Measurements from ENCODE around the gene VPS9D1. TPM values are rescaled to one million over a fixed set of nuclear protein-coding genes. Genes with fewer than 3 reads are reported as not detected.
"Not testable (repeated sequence)": the region's sequence is repeated elsewhere in the genome, so short reads cannot be mapped to it uniquely, and the experiment has no call there.

The VPS9D1 gene
- polyA plus RNA-seq, 1 donor from 2014 or later: 29.9 TPM

DNA sequence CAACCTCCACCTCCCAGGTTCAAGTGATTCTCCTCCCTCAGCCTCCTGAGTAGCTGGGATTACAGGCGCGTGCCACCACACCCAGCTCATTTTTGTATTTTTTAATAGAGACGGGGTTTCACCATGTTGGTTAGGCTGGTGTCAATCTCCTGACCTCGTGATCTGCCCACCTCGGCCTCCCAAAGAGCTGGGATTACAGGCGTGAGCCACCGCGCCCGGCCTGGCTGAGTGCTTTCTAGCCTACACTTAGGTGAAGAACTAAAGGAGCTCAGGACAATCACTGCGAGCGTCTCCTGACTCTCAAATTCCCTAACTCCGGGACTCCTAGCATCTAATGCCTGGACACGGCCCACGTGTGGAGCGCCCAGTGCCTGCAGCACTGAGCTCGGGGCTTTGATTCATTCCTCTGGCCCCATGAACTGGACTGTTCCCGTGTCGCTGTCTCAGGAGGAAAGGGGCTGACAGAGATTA is 21.0 kb downstream of the VPS9D1 start:
- not testable (repeated sequence) for H3K36me3 ChIP-seq (ENCODE audit: insufficient read depth, low read length); H3K79me2 ChIP-seq (replicated peaks; ENCODE audit: insufficient read depth, low read length); H3F3A ChIP-seq (ENCODE audit: insufficient read depth, low read length, poor library complexity, severe bottlenecking); H4K20me1 ChIP-seq (ENCODE audit: insufficient read depth); H3K27me3 ChIP-seq (ENCODE audit: insufficient read depth, low read depth, low read length); H3K9me2 ChIP-seq (ENCODE audit: insufficient read depth, low read length); H3K9me3 ChIP-seq (ENCODE audit: low read length); H2AFZ ChIP-seq (ENCODE audit: low read depth, low read length)
- H3K27ac ChIP-seq (ENCODE audit: low read length): peak overlapping the region; percentile 88
- peak overlapping the region; percentile 57 for H3K4me2 ChIP-seq (ENCODE audit: low read length)
- H3K4me3 ChIP-seq (ENCODE audit: low read length): peak overlapping the region; percentile 96
- H3K9ac ChIP-seq (ENCODE audit: low read length): peak overlapping the region; percentile 91

- not testable (repeated sequence) for H3K9me3 ChIP-seq (ENCODE audit: low read length); H3K27ac ChIP-seq (ENCODE audit: low read length); H3K4me3 ChIP-seq (ENCODE audit: low read length); H3K36me3 ChIP-seq (ENCODE audit: insufficient read depth, low read length); H3K4me2 ChIP-seq (ENCODE audit: low read length); H3K9ac ChIP-seq (ENCODE audit: low read length); H4K20me1 ChIP-seq (ENCODE audit: insufficient read depth); H3F3A ChIP-seq (ENCODE audit: insufficient read depth, low read length, poor library complexity, severe bottlenecking); H3K27me3 ChIP-seq (ENCODE audit: insufficient read depth, low read depth, low read length); H3K9me2 ChIP-seq (ENCODE audit: insufficient read depth, low read length); H3K79me2 ChIP-seq (replicated peaks; ENCODE audit: insufficient read depth, low read length); H2AFZ ChIP-seq (ENCODE audit: low read depth, low read length)
Observed at GRCh38 chr16:89698717-89699116, 22.0 kb downstream of the VPS9D1 start.

DNA sequence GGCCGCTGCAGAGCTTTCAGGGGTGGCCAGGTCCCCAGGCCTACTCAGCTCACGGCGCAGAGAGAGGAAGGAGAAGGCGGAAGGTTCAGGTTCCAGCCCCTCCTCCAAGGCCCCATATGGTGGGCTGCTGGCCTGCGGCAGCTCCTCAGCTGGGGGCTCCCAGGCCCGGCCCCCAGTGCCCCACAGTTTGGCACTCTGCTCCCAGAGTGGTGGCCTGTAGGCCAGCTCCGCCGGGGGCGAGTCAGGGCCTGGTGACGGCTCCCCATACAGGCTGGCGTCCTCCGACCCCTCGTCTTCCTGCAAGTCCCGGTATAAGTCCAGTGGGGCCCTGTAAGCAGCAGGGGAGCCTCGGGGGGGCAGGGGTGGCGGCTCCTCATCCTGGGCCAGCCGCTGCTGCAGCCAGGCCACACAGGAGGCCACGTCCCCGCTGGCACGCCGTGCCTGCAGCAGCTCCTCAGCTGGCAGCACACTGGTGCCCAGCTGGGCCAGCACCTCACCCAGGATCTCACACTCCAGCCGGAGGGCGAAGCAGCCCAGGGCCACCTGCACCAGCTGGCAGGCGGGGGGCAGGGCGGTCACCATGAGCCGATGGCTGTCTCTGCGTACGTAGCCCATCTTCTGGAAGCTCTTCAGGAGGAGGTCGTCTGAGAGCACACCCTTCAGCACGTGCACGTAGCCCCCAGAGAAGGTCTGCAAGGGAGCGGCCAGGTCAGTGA is 22.9 kb downstream of the VPS9D1 start:
- H3K27ac ChIP-seq (ENCODE audit: low read length): no peak overlapping the region
- H3K9me3 ChIP-seq (ENCODE audit: low read length): no peaks in the 10 kb centered on the region
- TF ChIP-seq SMC3 (conservative IDR thresholded peaks at IDR 0.05; ENCODE audit: poor library complexity) (no peak), EP300 (conservative IDR thresholded peaks at IDR 0.05; ENCODE audit: poor library complexity, severe bottlenecking) (no peak), REST (IDR thresholded peaks at IDR 0.05; ENCODE audit: borderline replicate concordance) (no peak), EZH2 (IDR thresholded peaks at IDR 0.05; ENCODE audit: borderline replicate concordance, insufficient read depth, low read length, poor library complexity, severe bottlenecking) (no peak), RAD21 (conservative IDR thresholded peaks at IDR 0.05) (no peak), TAF1 (IDR thresholded peaks at IDR 0.05; ENCODE audit: low read depth) (no peak), MXI1 (conservative IDR thresholded peaks at IDR 0.05; ENCODE audit: poor library complexity, severe bottlenecking) (no peak), POLR2AphosphoS5 (IDR thresholded peaks at IDR 0.05) (no peak)
- TF ChIP-seq, protein P1, sequence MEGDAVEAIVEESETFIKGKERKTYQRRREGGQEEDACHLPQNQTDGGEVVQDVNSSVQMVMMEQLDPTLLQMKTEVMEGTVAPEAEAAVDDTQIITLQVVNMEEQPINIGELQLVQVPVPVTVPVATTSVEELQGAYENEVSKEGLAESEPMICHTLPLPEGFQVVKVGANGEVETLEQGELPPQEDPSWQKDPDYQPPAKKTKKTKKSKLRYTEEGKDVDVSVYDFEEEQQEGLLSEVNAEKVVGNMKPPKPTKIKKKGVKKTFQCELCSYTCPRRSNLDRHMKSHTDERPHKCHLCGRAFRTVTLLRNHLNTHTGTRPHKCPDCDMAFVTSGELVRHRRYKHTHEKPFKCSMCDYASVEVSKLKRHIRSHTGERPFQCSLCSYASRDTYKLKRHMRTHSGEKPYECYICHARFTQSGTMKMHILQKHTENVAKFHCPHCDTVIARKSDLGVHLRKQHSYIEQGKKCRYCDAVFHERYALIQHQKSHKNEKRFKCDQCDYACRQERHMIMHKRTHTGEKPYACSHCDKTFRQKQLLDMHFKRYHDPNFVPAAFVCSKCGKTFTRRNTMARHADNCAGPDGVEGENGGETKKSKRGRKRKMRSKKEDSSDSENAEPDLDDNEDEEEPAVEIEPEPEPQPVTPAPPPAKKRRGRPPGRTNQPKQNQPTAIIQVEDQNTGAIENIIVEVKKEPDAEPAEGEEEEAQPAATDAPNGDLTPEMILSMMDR (IDR thresholded peaks at IDR 0.05; ENCODE audit: poor library complexity, severe bottlenecking): no peak
- H3K4me2 ChIP-seq (ENCODE audit: low read length): no peak overlapping the region
- no peaks in the 10 kb centered on the region for H3K27me3 ChIP-seq (ENCODE audit: insufficient read depth, low read depth, low read length)
- H3F3A ChIP-seq (ENCODE audit: insufficient read depth, low read length, poor library complexity, severe bottlenecking): no peaks in the 10 kb centered on the region
- H4K20me1 ChIP-seq (ENCODE audit: insufficient read depth): no peaks in the 10 kb centered on the region
- no peaks in the 10 kb centered on the region for H3K9me2 ChIP-seq (ENCODE audit: insufficient read depth, low read length)
- H3K9ac ChIP-seq (ENCODE audit: low read length): no peak overlapping the region
- no peak overlapping the region for H3K4me3 ChIP-seq (ENCODE audit: low read length)
- H2AFZ ChIP-seq (ENCODE audit: low read depth, low read length): no peak overlapping the region
- H3K36me3 ChIP-seq (ENCODE audit: insufficient read depth, low read length): no peaks in the 10 kb centered on the region
- H3K79me2 ChIP-seq (replicated peaks; ENCODE audit: insufficient read depth, low read length): no peaks in the 10 kb centered on the region

Measured in neural cell (in vitro differentiated cells).